Tibial nerve (tissue), 4 donors: ENCODE data around the gene KBTBD4. TPM values are rescaled to one million over a fixed set of nuclear protein-coding genes. Genes with fewer than 3 reads are reported as not detected.
"Not testable (repeated sequence)": the region's sequence is repeated elsewhere in the genome, so short reads cannot be mapped to it uniquely, and the experiment has no call there.

Experiments used
- DNase-seq, 2 donors: peaks; one replicate each; pipeline ENCODE4 v3.0.0-alpha.2; 2019; ENCODE audit warnings: low spot score in 2 of 2
- H3K27ac ChIP-seq, 4 donors: fragments of 200-600 bp; sonication (generic) in 3 of 4; one replicate each; pipeline ENCODE4 v1.5.1; 2017 to 2019; ENCODE audit warnings: mild to moderate bottlenecking in 1 of 4
- H3K27me3 ChIP-seq, 2 donors: fragments of 200-600 bp; sonication (generic) in 1 of 2; one replicate each; pipeline versions ENCODE4 v1.5.1 to v1.6.0; 2017 to 2019
- H3K36me3 ChIP-seq, 3 donors: fragments of 200-600 bp; sonication (generic); one replicate each; pipeline ENCODE4 v1.5.1; 2018 to 2019
- H3K4me1 ChIP-seq, 4 donors: fragments of 200-600 bp; sonication (generic) in 3 of 4; one replicate each; pipeline ENCODE4 v1.5.1; 2017 to 2019
- H3K4me3 ChIP-seq, 4 donors: fragments of 200-600 bp; sonication (generic) in 3 of 4; one replicate each; pipeline ENCODE4 v1.5.1; 2017 to 2019; ENCODE audit warnings: mild to moderate bottlenecking in 1 of 4, moderate library complexity in 1 of 4
- H3K9me3 ChIP-seq, 4 donors: fragments of 200-600 bp; sonication (generic) in 3 of 4; one replicate each; pipeline ENCODE4 v1.5.1; 2017 to 2019
- CTCF ChIP-seq, 5 experiments: fragments of 200-600 bp in 3 of 5; fragments of 450-650 bp in 2 of 5; sonication (generic) in 3 of 5; IDR thresholded peaks; one replicate each; pipeline ENCODE4 v1.5.1; 2016 to 2019; ENCODE audit warnings: antibody characterized with exemption in 5 of 5, mild to moderate bottlenecking in 3 of 5, moderate library complexity in 2 of 5
- EP300 ChIP-seq, 2 donors: sonication (generic); formaldehyde crosslinking; IDR thresholded peaks; one replicate each; pipeline ENCODE4 v1.6.1; 2017; ENCODE audit warnings: antibody characterized with exemption in 2 of 2, mild to moderate bottlenecking in 1 of 2
- POLR2A ChIP-seq, 2 donors: fragments of 450-650 bp; IDR thresholded peaks; one replicate each; pipeline ENCODE4 v1.6.1; 2017; ENCODE audit warnings: antibody characterized with exemption in 2 of 2, mild to moderate bottlenecking in 2 of 2, moderate library complexity in 2 of 2
- whole genome bisulfite sequencing, 2 donors: methylation state at CpG; one replicate each; pipeline ENCODE4 v1.1.5; 2018; 5-methylcytosine and 5-hydroxymethylcytosine counted together
- total RNA-seq, 4 donors: library from RNA; depleted of rRNA; stranded (reverse); fragments of >200 nt; gene quantifications; one replicate each; pipeline ENCODE4 v1.1.0, GENCODE V29; 2016

Gene KBTBD4
- total RNA-seq, 4 donors from 2014 or later: 18.0 to 20.8 (median 19.5) TPM

- H3K27me3 ChIP-seq: no peaks in the 10 kb centered on the region
- no peak overlapping the region for H3K4me3 ChIP-seq
- H3K9me3 ChIP-seq: no peaks in the 10 kb centered on the region
- DNase-seq: no peak
- H3K27ac ChIP-seq: no peak overlapping the region
- H3K4me1 ChIP-seq: peaks cover 0 to 96% (median 47%) of the 10 kb centered on the region in 4 donors
- TF ChIP-seq EP300 (IDR thresholded peaks at IDR 0.05) (no peak), POLR2A (IDR thresholded peaks at IDR 0.05) (no peak), CTCF (IDR thresholded peaks at IDR 0.05) (no peak)
- H3K36me3 ChIP-seq: no peaks in the 10 kb centered on the region
- WGBS, 2 donors: 84 to 85% methylated on average over 4 of the region's 4 CpGs
Observed at GRCh38 chr11:47534704-47535251, 44.0 kb downstream of the KBTBD4 start.

- 79 to 88% methylated on average over 2 of the region's 2 CpGs for WGBS, 2 donors
- H3K36me3 ChIP-seq: no peaks in the 10 kb centered on the region
- H3K27me3 ChIP-seq: no peaks in the 10 kb centered on the region
- H3K4me3 ChIP-seq: no peak overlapping the region
- DNase-seq: no peak
- no peak for TF ChIP-seq CTCF (IDR thresholded peaks at IDR 0.05)
- no peak for TF ChIP-seq POLR2A (IDR thresholded peaks at IDR 0.05)
- no peak for TF ChIP-seq EP300 (IDR thresholded peaks at IDR 0.05)
- H3K9me3 ChIP-seq: no peaks in the 10 kb centered on the region
- peaks cover 0 to 92% (median 38%) of the 10 kb centered on the region in 4 donors for H3K4me1 ChIP-seq
- no peak overlapping the region for H3K27ac ChIP-seq
Observed at GRCh38 chr11:47533690-47534151, 45.0 kb downstream of the KBTBD4 start.

GRCh38 chr11:47532597-47533213 lies 46.1 kb downstream of the KBTBD4 start:
- Histone ChIP-seq H3K27me3 (no peaks in the 10 kb centered on the region), H3K36me3 (no peaks in the 10 kb centered on the region), H3K4me1 (peaks cover 0 to 86% (median 33%) of the 10 kb centered on the region in 4 donors), H3K9me3 (no peaks in the 10 kb centered on the region), H3K4me3 (no peak overlapping the region), H3K27ac (peak overlapping the region in 1 of 4 donors; percentile 34)
- TF ChIP-seq EP300 (IDR thresholded peaks at IDR 0.05) (no peak), CTCF (IDR thresholded peaks at IDR 0.05) (no peak), POLR2A (IDR thresholded peaks at IDR 0.05) (no peak)
- no peak for DNase-seq
- WGBS, 2 donors: 82 to 83% methylated on average over 2 of the region's 2 CpGs

GRCh38 chr11:47531666-47532065 lies 47.1 kb downstream of the KBTBD4 start:
- no peak for DNase-seq
- TF ChIP-seq POLR2A (IDR thresholded peaks at IDR 0.05) (no peak), EP300 (IDR thresholded peaks at IDR 0.05) (no peak), CTCF (IDR thresholded peaks at IDR 0.05) (no peak)
- H3K9me3 ChIP-seq: no peaks in the 10 kb centered on the region
- WGBS, 2 donors: 66 to 67% methylated on average over 3 of the region's 3 CpGs
- no peaks in the 10 kb centered on the region for H3K36me3 ChIP-seq
- H3K27ac ChIP-seq: peak overlapping the region in 2 of 4 donors; percentile 7
- H3K27me3 ChIP-seq: no peaks in the 10 kb centered on the region
- H3K4me1 ChIP-seq: peaks cover 0 to 86% (median 27%) of the 10 kb centered on the region in 4 donors
- no peak overlapping the region for H3K4me3 ChIP-seq

- not testable (repeated sequence) for H3K27me3 ChIP-seq, H3K4me3 ChIP-seq, H3K9me3 ChIP-seq, H3K36me3 ChIP-seq, DNase-seq
- peak overlapping the region in 1 of 4 donors; percentile 7 for H3K27ac ChIP-seq
- WGBS, 2 donors: 53 to 74% methylated on average over 9 of the region's 9 CpGs
- H3K4me1 ChIP-seq: peaks cover 0 to 84% (median 23%) of the 10 kb centered on the region in 4 donors
Observed at GRCh38 chr11:47530721-47531120, 48.0 kb downstream of the KBTBD4 start.
